ENCODE data around the gene SECISBP2. TPM values are rescaled to one million over a fixed set of nuclear protein-coding genes. Genes with fewer than 3 reads are reported as not detected.

Gene SECISBP2
- total RNA-seq, 2 donors from 2014 or later, result 43.1 to 76.2 TPM

Small RNA genes within 50 kb of the gene (microRNA-seq; reads per million reads assigned to microRNA genes)
- not detected for gene MIR3153

Small RNA genes within 50 kb of the gene (small RNA-seq; reads per million reads assigned to genes)
- 0 reads per million in 2 donors for gene MIR3153

Other genes with a start within 250 kb of the SECISBP2 start
- under 1 TPM; 0.34 to 0.59 TPM for gene SHC3, start 139.7 kb upstream of the SECISBP2 start, total RNA-seq
- 10 to 100 TPM; 13.8 to 87.4 TPM for gene CKS2, start 7.3 kb upstream of the SECISBP2 start, total RNA-seq
- 10 to 100 TPM; 17.1 to 52.7 TPM for gene SEMA4D, start 179.6 kb downstream of the SECISBP2 start, total RNA-seq